HG02973 (cell line): ENCODE results near the gene ITGA11.
"Not testable (repeated sequence)": the region's sequence is repeated elsewhere in the genome, so short reads cannot be mapped to it uniquely, and the experiment has no call there.

ENCODE experiments used
- ATAC-seq: cut with Tn5 transposase; IDR thresholded peaks from one replicate; pipeline ENCODE4 v1.9.1; 2021; ENCODE audit warnings: moderate library complexity; ENCODE audit not compliant: unreplicated experiment

The ITGA11 gene

GRCh38 chr15:68427366-68427765, 4.6 kb downstream of the ITGA11 start:
- no peak for ATAC-seq

- ATAC-seq, result no peak
Observed at GRCh38 chr15:68426116-68426515, 5.8 kb downstream of the ITGA11 start.

GRCh38 chr15:68425428-68426060, 6.4 kb downstream of the ITGA11 start:
- no peak for ATAC-seq

- no peak for ATAC-seq
Observed at GRCh38 chr15:68424754-68425390, 7.1 kb downstream of the ITGA11 start.

GRCh38 chr15:68423359-68424296, 8.3 kb downstream of the ITGA11 start:
- ATAC-seq, result no peak

- ATAC-seq, result not testable (repeated sequence)
Observed at GRCh38 chr15:68422403-68423145, 9.4 kb downstream of the ITGA11 start.

GRCh38 chr15:68421798-68422402, 10.1 kb downstream of the ITGA11 start:
- ATAC-seq, result no peak

GRCh38 chr15:68421115-68421551, 10.8 kb downstream of the ITGA11 start:
- no peak for ATAC-seq

- ATAC-seq, result no peak
Observed at GRCh38 chr15:68420186-68420684, 11.7 kb downstream of the ITGA11 start.

- ATAC-seq, result no peak
Observed at GRCh38 chr15:68419301-68420175, 12.4 kb downstream of the ITGA11 start.

- ATAC-seq, result no peak
Observed at GRCh38 chr15:68418611-68419161, 13.3 kb downstream of the ITGA11 start.

- ATAC-seq, result no peak
Observed at GRCh38 chr15:68417897-68418296, 14.1 kb downstream of the ITGA11 start.

GRCh38 chr15:68417051-68417450, 14.9 kb downstream of the ITGA11 start:
- ATAC-seq, result no peak

GRCh38 chr15:68416158-68416535, 15.8 kb downstream of the ITGA11 start:
- no peak for ATAC-seq

- no peak for ATAC-seq
Observed at GRCh38 chr15:68415501-68416157, 16.3 kb downstream of the ITGA11 start.

- no peak for ATAC-seq
Observed at GRCh38 chr15:68415061-68415460, 16.9 kb downstream of the ITGA11 start.

- ATAC-seq, result no peak
Observed at GRCh38 chr15:68414591-68414990, 17.4 kb downstream of the ITGA11 start.

GRCh38 chr15:68414206-68414555, 17.8 kb downstream of the ITGA11 start:
- ATAC-seq, result no peak
